H1 (cell line): Measurements from ENCODE around the gene LEFTY2. TPM values are rescaled to one million over a fixed set of nuclear protein-coding genes. Genes with fewer than 3 reads are reported as not detected.

Experiments used
- E2F6 ChIP-seq: IDR thresholded peaks from 2 replicates; pipeline ENCODE4 v1.6.1; 2012; ENCODE audit warnings: inconsistent platforms
- GABPA ChIP-seq: IDR thresholded peaks from 2 replicates; pipeline ENCODE4 v1.6.1; 2011; ENCODE audit warnings: mild to moderate bottlenecking, low read length, moderate library complexity, borderline replicate concordance; ENCODE audit not compliant: insufficient read depth
- MAFK ChIP-seq: IDR thresholded peaks from 2 replicates; pipeline ENCODE4 v1.6.1; 2012; ENCODE audit warnings: low read depth, mild to moderate bottlenecking, improper control_type of control experiment, low read length
- RXRA ChIP-seq: IDR thresholded peaks from 2 replicates; pipeline ENCODE4 v1.6.1; 2011; ENCODE audit warnings: low read depth, mild to moderate bottlenecking, low read length, moderate library complexity; ENCODE audit not compliant: insufficient read depth
- SAP30 ChIP-seq: fragments of 300-600 bp; sonication (generic); IDR thresholded peaks from 2 replicates; pipeline ENCODE4 v1.7.1; 2012; ENCODE audit warnings: low read length, moderate library complexity, mild to moderate bottlenecking, inconsistent platforms; ENCODE audit not compliant: insufficient read depth, insufficient replicate concordance
- SP1 ChIP-seq: IDR thresholded peaks from 2 replicates; pipeline ENCODE4 v1.6.1; 2011; ENCODE audit warnings: low read depth, low read length
- TAF7 ChIP-seq: optimal IDR thresholded peaks from 2 replicates; pipeline ENCODE3; 2011; ENCODE audit warnings: low read depth, mild to moderate bottlenecking, inconsistent platforms, low read length, moderate library complexity, borderline replicate concordance
- polyA plus RNA-seq, 7 experiments: library from polyadenylated mRNA; depleted of rRNA in 3 of 7; stranded (reverse) in 5 of 7; unstranded in 2 of 7; fragments of >200 nt in 5 of 7; fragments of 200-250 nt in 2 of 7; gene quantifications; 1 replicate in 5 of 7; 2 replicates in 1 of 7; 4 replicates in 1 of 7; pipeline versions ENCODE4 v1.2.1 to v1.2.3, GENCODE V29; 2011 to 2013; ENCODE audit warnings: missing spikeins in 2 of 7, mixed read lengths in 2 of 7
- total RNA-seq: library from RNA; stranded (reverse); fragmentation: NEBNext Ultra II Directional; extraction: Animal tissue kit (Norgen Biotek cat#: 25700); gene quantifications from 2 replicates; pipeline ENCODE4 v1.2.1, GENCODE V29; 2021

The LEFTY2 gene
- total and polyA plus RNA-seq, 2 of the 8 experiments (the other 6 are each of a cell fraction or from before 2014, with no cell fraction given): 2.6 to 4.3 TPM

GRCh38 chr1:225888898-225889601, 52.0 kb downstream of the LEFTY2 start, which contains the start of gene LEFTY1 (continued):
- TF ChIP-seq E2F6 (no peak), TAF7 (no peak), SP1 (no peak), SAP30 (no peak), GABPA (no peak), RXRA (no peak), MAFK (no peak)
